HAP-1 (cell line): ENCODE data around the gene TTC9C.

Experiments used
- DNase-seq, 2 experiments: peaks; one replicate each; pipeline ENCODE4 v3.0.0-alpha.2; 2016 to 2020; ENCODE audit warnings: low spot score in 2 of 2
- H3K27me3 ChIP-seq: fragments of 250-450 bp; sonication (Bioruptor Pico); 2 replicates; pipeline ENCODE4 v1.5.1; 2020; ENCODE audit warnings: low read depth, mild to moderate bottlenecking, moderate library complexity
- H3K36me3 ChIP-seq: fragments of 250-450 bp; sonication (Bioruptor Pico); replicated peaks from 2 replicates; pipeline ENCODE4 v1.5.1; 2020; ENCODE audit warnings: mild to moderate bottlenecking
- H3K4me1 ChIP-seq: fragments of 250-450 bp; sonication (Bioruptor Pico); 2 replicates; pipeline ENCODE4 v1.5.1; 2020; ENCODE audit warnings: mild to moderate bottlenecking
- H3K4me3 ChIP-seq: fragments of 250-450 bp; sonication (Bioruptor Pico); 2 replicates; pipeline ENCODE4 v1.5.1; 2020; ENCODE audit warnings: mild to moderate bottlenecking, moderate library complexity
- H3K9me3 ChIP-seq: fragments of 250-450 bp; sonication (Bioruptor Pico); 2 replicates; pipeline ENCODE4 v1.5.1; 2020; ENCODE audit warnings: mild to moderate bottlenecking, moderate library complexity
- in situ Hi-C: fragments of 300-500 bp; cut with MboI; formaldehyde crosslinking; loops from 3 replicates; pipeline ENCODE4 v1.14.3; 2020; ENCODE audit warnings: low sequenced_read_pairs, inconsistent platforms, mixed read lengths

TTC9C gene

DNA sequence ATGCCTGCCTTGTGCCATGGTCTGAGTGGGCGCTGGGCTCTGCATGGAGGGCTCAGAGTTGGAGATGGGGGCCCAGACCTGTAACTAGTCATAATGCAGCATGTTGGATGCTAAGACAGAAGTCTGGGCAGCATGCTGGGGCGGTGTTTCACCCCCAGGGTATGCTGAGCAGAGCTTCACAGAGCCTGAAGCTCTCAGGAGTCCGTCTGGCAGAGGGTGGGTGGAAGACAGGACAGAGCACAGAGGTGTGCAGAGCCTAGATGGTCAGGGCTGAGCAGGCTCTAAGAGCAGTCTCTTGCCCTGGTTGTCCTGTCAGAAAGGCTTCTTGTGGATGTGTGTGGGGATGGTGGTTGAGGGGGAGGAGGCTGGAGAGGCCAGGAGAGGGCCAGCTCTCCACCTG lies 50.2 kb downstream of the TTC9C start:
- peaks cover 34% of the 10 kb centered on the region for H3K36me3 ChIP-seq
- in situ Hi-C loops = no loop called here
- no peak for DNase-seq
- no peaks in the 10 kb centered on the region for H3K27me3 ChIP-seq
- no peaks in the 10 kb centered on the region for H3K4me1 ChIP-seq
- no peaks in the 10 kb centered on the region for H3K9me3 ChIP-seq
- no peak overlapping the region for H3K4me3 ChIP-seq

DNA sequence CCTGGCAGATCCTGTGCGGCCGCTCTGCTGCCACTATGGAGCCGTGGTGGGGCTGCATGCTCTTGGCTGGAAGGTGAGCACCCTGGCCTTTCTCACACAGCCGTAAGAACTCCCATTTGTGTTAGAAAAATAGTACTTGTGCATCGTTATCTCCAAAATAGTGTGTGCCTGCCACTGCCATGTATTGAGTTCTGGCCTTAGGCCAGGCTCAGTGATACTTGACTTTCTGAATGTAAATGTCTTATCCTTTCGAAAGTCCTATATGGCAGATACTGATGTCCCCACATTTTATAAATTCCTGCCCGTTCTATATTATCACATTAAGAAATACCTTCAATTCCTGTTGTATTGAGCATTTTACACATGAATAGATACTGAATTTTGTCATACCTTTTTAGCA lies 54.5 kb downstream of the TTC9C start:
- H3K36me3 ChIP-seq = peaks cover 38% of the 10 kb centered on the region
- in situ Hi-C loops = no loop called here

DNA sequence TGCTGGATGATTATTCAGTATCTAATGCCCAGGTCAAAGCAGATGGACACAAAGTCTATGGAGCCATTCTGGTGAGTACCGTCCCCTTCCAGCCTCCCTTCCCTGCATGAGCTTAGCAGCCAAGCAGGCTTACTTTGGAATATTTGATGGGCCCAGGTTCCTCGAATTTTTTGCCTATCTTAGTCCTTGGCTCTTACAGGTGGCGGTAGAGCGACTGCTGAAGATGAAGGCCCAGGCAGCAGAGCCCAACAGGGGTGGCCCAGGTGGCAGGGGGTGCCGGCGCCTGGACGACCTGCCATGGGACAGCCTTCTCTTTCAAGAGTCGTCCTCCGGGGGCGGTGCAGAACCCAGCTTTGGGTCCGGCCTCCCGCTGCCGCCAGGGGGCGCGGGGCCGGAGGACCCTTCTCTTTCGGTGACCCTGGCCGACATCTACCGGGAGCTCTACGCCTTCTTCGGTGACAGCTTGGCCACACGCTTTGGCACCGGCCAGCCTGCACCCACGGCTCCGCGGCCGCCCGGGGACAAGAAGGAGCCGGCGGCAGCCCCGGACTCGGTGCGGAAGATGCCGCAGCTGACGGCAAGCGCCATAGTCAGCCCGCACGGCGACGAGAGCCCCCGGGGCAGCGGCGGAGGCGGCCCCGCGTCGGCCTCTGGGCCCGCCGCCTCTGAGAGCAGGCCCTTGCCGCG lies 58.2 kb downstream of the TTC9C start:
- DNase-seq = peak; percentile 79 to 92
- peaks cover 9% of the 10 kb centered on the region for H3K4me1 ChIP-seq
- in situ Hi-C loops = no loop called here
- H3K4me3 ChIP-seq = peak overlapping the region; percentile 71
- peaks cover 48% of the 10 kb centered on the region for H3K36me3 ChIP-seq
- no peaks in the 10 kb centered on the region for H3K27me3 ChIP-seq
- no peaks in the 10 kb centered on the region for H3K9me3 ChIP-seq

More for the DNA sequence above, 54.5 kb downstream of the TTC9C start:
- H3K4me1 ChIP-seq = peaks cover 3% of the 10 kb centered on the region; the same call in 1 of the 2 replicates
- no peak overlapping the region for H3K4me3 ChIP-seq
- no peaks in the 10 kb centered on the region for H3K27me3 ChIP-seq
- H3K9me3 ChIP-seq = no peaks in the 10 kb centered on the region
- no peak for DNase-seq

DNA sequence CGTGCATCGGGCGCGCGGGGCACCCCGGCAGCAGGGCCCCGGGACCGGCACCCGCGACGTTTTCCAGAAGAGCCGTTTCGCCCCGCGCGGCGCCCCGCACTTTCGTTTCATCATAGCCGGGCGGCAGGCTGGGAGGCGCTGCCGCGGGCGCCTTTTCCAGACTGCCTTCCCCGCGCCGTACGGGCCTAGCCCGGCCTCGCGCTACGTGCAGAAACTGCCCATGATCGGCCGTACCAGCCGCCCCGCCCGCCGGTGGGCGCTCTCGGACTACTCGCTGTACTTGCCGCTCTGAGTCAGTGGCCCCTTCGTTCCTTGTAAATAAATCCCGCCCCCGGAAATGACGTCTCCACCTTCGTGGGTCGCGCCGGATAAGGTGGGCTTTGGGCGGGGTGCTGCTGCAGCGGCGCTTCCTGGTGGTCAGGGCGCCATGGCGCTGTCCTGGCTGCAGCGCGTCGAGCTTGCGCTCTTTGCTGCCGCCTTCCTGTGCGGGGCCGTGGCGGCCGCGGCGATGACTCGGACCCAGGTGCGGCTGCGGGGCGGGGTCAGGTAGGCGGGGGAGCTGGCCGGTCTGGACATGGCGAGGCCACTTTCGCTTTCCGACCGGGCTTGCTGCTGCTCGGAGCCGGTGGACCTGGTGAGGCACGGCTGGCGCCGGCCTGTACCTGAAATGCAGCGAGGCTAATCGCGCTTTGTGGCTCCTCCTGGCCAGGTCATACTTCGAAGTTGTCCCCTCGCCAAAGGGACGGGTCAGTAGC lies 58.9 kb downstream of the TTC9C start, which contains the start of gene TMEM179B:
TSS of gene TMEM179B (plus strand) at position 398 of the 755 bp plus-strand sequence. CDS start at position 428, 30 bp downstream.
- Histone ChIP-seq H3K27me3 (no peaks in the 10 kb centered on the region), H3K4me1 (peaks cover 9% of the 10 kb centered on the region), H3K9me3 (no peaks in the 10 kb centered on the region), H3K36me3 (peaks cover 48% of the 10 kb centered on the region), H3K4me3 (peak within 1 kb of the TSS; percentile 71)
- peak; percentile 97 to 99 for DNase-seq
- in situ Hi-C loops = no loop called here
